ENCODE data around the gene HDGF. TPM values are rescaled to one million over a fixed set of nuclear protein-coding genes. Genes with fewer than 3 reads are reported as not detected.

HDGF gene
- total RNA-seq, 2 donors from 2014 or later = 493 to 495 TPM

- H3K4me3 Mint-ChIP-seq = no peak overlapping the region
- Histone ChIP-seq H3K9me3 (ENCODE audit: control insufficient read depth, low read length) (no peaks in the 10 kb centered on the region), H3K4me1 (ENCODE audit: control insufficient read depth, insufficient read depth, low read length) (peaks cover 11% of the 10 kb centered on the region), H3K9ac (ENCODE audit: extremely low read depth, low read length, poor library complexity, severe bottlenecking) (no peak overlapping the region), H3K27me3 (ENCODE audit: control insufficient read depth, insufficient read depth, low read length, poor library complexity, severe bottlenecking) (no peaks in the 10 kb centered on the region), H3K36me3 (ENCODE audit: control insufficient read depth, insufficient read depth, low read length) (peaks cover 91% of the 10 kb centered on the region), H3K4me3 (ENCODE audit: low read length) (no peak overlapping the region), H3K27ac (ENCODE audit: low read depth, low read length) (no peak overlapping the region)
- DNase-seq = no peak
- H3K27ac Mint-ChIP-seq = no peak overlapping the region
- TF ChIP-seq CTCF (conservative IDR thresholded peaks at IDR 0.05) = no peak
- peaks cover 11% of the 10 kb centered on the region for H3K4me1 Mint-ChIP-seq
- H3K36me3 Mint-ChIP-seq (ENCODE audit: low read depth) = peaks cover 74% of the 10 kb centered on the region
- H3K9me3 Mint-ChIP-seq = no peaks in the 10 kb centered on the region
- 78 to 98% methylated on average over 4 to 7 of the region's 7 CpGs for WGBS, 2 experiments (ENCODE audit: insufficient coverage in 1 of 2, insufficient read length in 1 of 2)
- H3K27me3 Mint-ChIP-seq (ENCODE audit: insufficient read depth) = no peaks in the 10 kb centered on the region
Measured at GRCh38 chr1:156795787-156796186, 44.3 kb upstream of the HDGF start.

GRCh38 chr1:156795374-156795733 lies 43.9 kb upstream of the HDGF start:
- Mint-ChIP-seq H3K4me3 (no peak overlapping the region), H3K9me3 (no peaks in the 10 kb centered on the region), H3K27me3 (ENCODE audit: insufficient read depth) (no peaks in the 10 kb centered on the region), H3K4me1 (peaks cover 11% of the 10 kb centered on the region), H3K27ac (no peak overlapping the region), H3K36me3 (ENCODE audit: low read depth) (peaks cover 72% of the 10 kb centered on the region)
- H3K27ac ChIP-seq (ENCODE audit: low read depth, low read length) = no peak overlapping the region
- H3K4me1 ChIP-seq (ENCODE audit: control insufficient read depth, insufficient read depth, low read length) = peaks cover 11% of the 10 kb centered on the region
- TF ChIP-seq CTCF (conservative IDR thresholded peaks at IDR 0.05) = no peak
- H3K27me3 ChIP-seq (ENCODE audit: control insufficient read depth, insufficient read depth, low read length, poor library complexity, severe bottlenecking) = no peaks in the 10 kb centered on the region
- H3K4me3 ChIP-seq (ENCODE audit: low read length) = no peak overlapping the region
- whole genome bisulfite sequencing, 2 experiments (ENCODE audit: insufficient coverage in 1 of 2, insufficient read length in 1 of 2) = 95 to 96% methylated on average over 5 of the region's 5 CpGs
- H3K9ac ChIP-seq (ENCODE audit: extremely low read depth, low read length, poor library complexity, severe bottlenecking) = no peak overlapping the region
- peaks cover 91% of the 10 kb centered on the region for H3K36me3 ChIP-seq (ENCODE audit: control insufficient read depth, insufficient read depth, low read length)
- DNase-seq = no peak
- H3K9me3 ChIP-seq (ENCODE audit: control insufficient read depth, low read length) = no peaks in the 10 kb centered on the region

- Histone ChIP-seq H3K36me3 (ENCODE audit: control insufficient read depth, insufficient read depth, low read length) (peaks cover 88% of the 10 kb centered on the region), H3K27ac (ENCODE audit: low read depth, low read length) (no peak overlapping the region), H3K4me3 (ENCODE audit: low read length) (no peak overlapping the region), H3K4me1 (ENCODE audit: control insufficient read depth, insufficient read depth, low read length) (peaks cover 11% of the 10 kb centered on the region), H3K27me3 (ENCODE audit: control insufficient read depth, insufficient read depth, low read length, poor library complexity, severe bottlenecking) (no peaks in the 10 kb centered on the region), H3K9ac (ENCODE audit: extremely low read depth, low read length, poor library complexity, severe bottlenecking) (no peak overlapping the region), H3K9me3 (ENCODE audit: control insufficient read depth, low read length) (no peaks in the 10 kb centered on the region)
- Mint-ChIP-seq H3K27me3 (ENCODE audit: insufficient read depth) (no peaks in the 10 kb centered on the region), H3K9me3 (no peaks in the 10 kb centered on the region), H3K36me3 (ENCODE audit: low read depth) (peaks cover 73% of the 10 kb centered on the region), H3K4me1 (peaks cover 15% of the 10 kb centered on the region), H3K4me3 (no peak overlapping the region), H3K27ac (no peak overlapping the region)
- DNase-seq = no peak
- no peak for TF ChIP-seq CTCF (conservative IDR thresholded peaks at IDR 0.05)
- 78 to 86% methylated on average over 3 to 7 of the region's 7 CpGs for WGBS, 2 experiments (ENCODE audit: insufficient coverage in 1 of 2, insufficient read length in 1 of 2)
Measured at GRCh38 chr1:156794506-156795373, 43.3 kb upstream of the HDGF start.
